Measurements from ENCODE around the gene CDC5L.

Gene CDC5L

DNA sequence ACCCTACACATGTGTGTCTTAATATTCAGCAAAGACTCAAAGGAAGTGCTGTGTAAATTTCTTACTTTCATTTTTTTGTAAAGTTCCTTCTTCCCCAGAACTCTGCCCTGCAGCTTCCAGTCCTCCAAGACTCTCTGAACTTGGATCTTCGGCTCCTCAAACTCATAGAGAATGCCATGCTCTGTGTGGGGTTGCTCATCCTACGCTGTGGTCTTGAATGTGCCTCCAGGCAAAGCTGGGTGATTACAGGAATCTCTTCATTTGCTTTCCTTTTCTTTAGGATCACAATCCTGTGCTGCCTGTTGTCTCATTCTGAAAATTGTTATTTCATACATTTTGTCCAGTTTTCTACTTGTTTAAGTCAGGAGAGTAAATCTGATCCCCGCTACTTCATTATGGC lies 14.5 kb upstream of the CDC5L start:
- H3K4me1 ChIP-seq (ENCODE audit: insufficient read depth, low read length, poor library complexity, severe bottlenecking) = no peaks in the 10 kb centered on the region
- no peak overlapping the region for H3K4me3 ChIP-seq (ENCODE audit: low read length, poor library complexity, severe bottlenecking)
- H2AFZ ChIP-seq (ENCODE audit: low read length) = 0 out of 2 replicates have a peak overlapping the region, but pooled peaks have one; percentile 54
- no peaks in the 10 kb centered on the region for H4K20me1 ChIP-seq (ENCODE audit: insufficient read depth, low read length, poor library complexity, severe bottlenecking)
- no peaks in the 10 kb centered on the region for H3K9me3 ChIP-seq (ENCODE audit: insufficient read depth, low read depth, low read length)
- no peaks in the 10 kb centered on the region for H3K79me2 ChIP-seq (ENCODE audit: insufficient read depth, low read length)
- H3F3A ChIP-seq (ENCODE audit: low read depth) = no peaks in the 10 kb centered on the region
- H3K9ac ChIP-seq (ENCODE audit: low read depth, low read length, poor library complexity, severe bottlenecking) = no peak overlapping the region
- no peak overlapping the region for H3K4me2 ChIP-seq (ENCODE audit: low read depth, low read length, poor library complexity, severe bottlenecking)
- H3K9me2 ChIP-seq (replicated peaks; ENCODE audit: low read depth, low read length) = no peaks in the 10 kb centered on the region
- H3K27me3 ChIP-seq (ENCODE audit: insufficient read depth, low read length, poor library complexity, severe bottlenecking) = no peaks in the 10 kb centered on the region
- TF ChIP-seq, protein P1, sequence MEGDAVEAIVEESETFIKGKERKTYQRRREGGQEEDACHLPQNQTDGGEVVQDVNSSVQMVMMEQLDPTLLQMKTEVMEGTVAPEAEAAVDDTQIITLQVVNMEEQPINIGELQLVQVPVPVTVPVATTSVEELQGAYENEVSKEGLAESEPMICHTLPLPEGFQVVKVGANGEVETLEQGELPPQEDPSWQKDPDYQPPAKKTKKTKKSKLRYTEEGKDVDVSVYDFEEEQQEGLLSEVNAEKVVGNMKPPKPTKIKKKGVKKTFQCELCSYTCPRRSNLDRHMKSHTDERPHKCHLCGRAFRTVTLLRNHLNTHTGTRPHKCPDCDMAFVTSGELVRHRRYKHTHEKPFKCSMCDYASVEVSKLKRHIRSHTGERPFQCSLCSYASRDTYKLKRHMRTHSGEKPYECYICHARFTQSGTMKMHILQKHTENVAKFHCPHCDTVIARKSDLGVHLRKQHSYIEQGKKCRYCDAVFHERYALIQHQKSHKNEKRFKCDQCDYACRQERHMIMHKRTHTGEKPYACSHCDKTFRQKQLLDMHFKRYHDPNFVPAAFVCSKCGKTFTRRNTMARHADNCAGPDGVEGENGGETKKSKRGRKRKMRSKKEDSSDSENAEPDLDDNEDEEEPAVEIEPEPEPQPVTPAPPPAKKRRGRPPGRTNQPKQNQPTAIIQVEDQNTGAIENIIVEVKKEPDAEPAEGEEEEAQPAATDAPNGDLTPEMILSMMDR (conservative IDR thresholded peaks at IDR 0.05; ENCODE audit: low read length) = no peak
- H3K36me3 ChIP-seq (ENCODE audit: insufficient read depth, low read length) = no peaks in the 10 kb centered on the region

- no peaks in the 10 kb centered on the region for H3K9me3 ChIP-seq (ENCODE audit: insufficient read depth, low read depth, low read length)
- H3K27me3 ChIP-seq (ENCODE audit: insufficient read depth, low read length, poor library complexity, severe bottlenecking) = no peaks in the 10 kb centered on the region
- H3K4me3 ChIP-seq (ENCODE audit: low read length, poor library complexity, severe bottlenecking) = no peak overlapping the region
- H3F3A ChIP-seq (ENCODE audit: low read depth) = no peaks in the 10 kb centered on the region
- TF ChIP-seq EZH2phosphoT487 (IDR thresholded peaks at IDR 0.05; ENCODE audit: borderline replicate concordance) = no peak
- TF ChIP-seq, protein P1 (conservative IDR thresholded peaks at IDR 0.05; ENCODE audit: low read length) = no peak
- H3K4me1 ChIP-seq (ENCODE audit: insufficient read depth, low read length, poor library complexity, severe bottlenecking) = no peaks in the 10 kb centered on the region
- no peaks in the 10 kb centered on the region for H3K36me3 ChIP-seq (ENCODE audit: insufficient read depth, low read length)
- no peak overlapping the region for H3K9ac ChIP-seq (ENCODE audit: low read depth, low read length, poor library complexity, severe bottlenecking)
- H2AFZ ChIP-seq (ENCODE audit: low read length) = no peak overlapping the region; the same call in 1 of the 2 replicates
- no peaks in the 10 kb centered on the region for H4K20me1 ChIP-seq (ENCODE audit: insufficient read depth, low read length, poor library complexity, severe bottlenecking)
- H3K9me2 ChIP-seq (replicated peaks; ENCODE audit: low read depth, low read length) = no peaks in the 10 kb centered on the region
- H3K4me2 ChIP-seq (ENCODE audit: low read depth, low read length, poor library complexity, severe bottlenecking) = no peak overlapping the region
- no peaks in the 10 kb centered on the region for H3K79me2 ChIP-seq (ENCODE audit: insufficient read depth, low read length)
Measured at GRCh38 chr6:44373787-44374186, 13.7 kb upstream of the CDC5L start.

GRCh38 chr6:44375071-44375470 lies 12.4 kb upstream of the CDC5L start:
- Histone ChIP-seq H3K79me2 (ENCODE audit: insufficient read depth, low read length) (no peaks in the 10 kb centered on the region), H2AFZ (ENCODE audit: low read length) (no peak overlapping the region), H3K9ac (ENCODE audit: low read depth, low read length, poor library complexity, severe bottlenecking) (no peak overlapping the region), H3K9me3 (ENCODE audit: insufficient read depth, low read depth, low read length) (no peaks in the 10 kb centered on the region), H3K4me3 (ENCODE audit: low read length, poor library complexity, severe bottlenecking) (no peak overlapping the region), H3K9me2 (replicated peaks; ENCODE audit: low read depth, low read length) (no peaks in the 10 kb centered on the region), H4K20me1 (ENCODE audit: insufficient read depth, low read length, poor library complexity, severe bottlenecking) (no peaks in the 10 kb centered on the region), H3K4me2 (ENCODE audit: low read depth, low read length, poor library complexity, severe bottlenecking) (no peak overlapping the region), H3K27me3 (ENCODE audit: insufficient read depth, low read length, poor library complexity, severe bottlenecking) (no peaks in the 10 kb centered on the region), H3F3A (ENCODE audit: low read depth) (no peaks in the 10 kb centered on the region), H3K36me3 (ENCODE audit: insufficient read depth, low read length) (no peaks in the 10 kb centered on the region), H3K4me1 (ENCODE audit: insufficient read depth, low read length, poor library complexity, severe bottlenecking) (no peaks in the 10 kb centered on the region)
- no peak for TF ChIP-seq EZH2phosphoT487 (IDR thresholded peaks at IDR 0.05; ENCODE audit: borderline replicate concordance)
- TF ChIP-seq, protein P1 (conservative IDR thresholded peaks at IDR 0.05; ENCODE audit: low read length) = no peak
